Ishikawa (cell line): ENCODE results near the gene B3GAT1.

Experiments used
- CEBPB ChIP-seq: IDR thresholded peaks from 2 replicates; pipeline ENCODE4 v1.6.1; 2012
- CREB1 ChIP-seq: IDR thresholded peaks from 2 replicates; pipeline ENCODE4 v1.6.1; 2012; ENCODE audit warnings: low read depth
- EGR1 ChIP-seq: IDR thresholded peaks from 2 replicates; pipeline ENCODE4 v1.6.1; 2012
- EP300 ChIP-seq: IDR thresholded peaks from 2 replicates; pipeline ENCODE4 v1.6.1; 2012; ENCODE audit warnings: borderline replicate concordance
- FOXM1 ChIP-seq: IDR thresholded peaks from 2 replicates; pipeline ENCODE4 v1.6.1; 2012; ENCODE audit warnings: low read depth, borderline replicate concordance
- MAX ChIP-seq: IDR thresholded peaks from 2 replicates; pipeline ENCODE4 v1.6.1; 2012
- NFIC ChIP-seq: IDR thresholded peaks from 2 replicates; pipeline ENCODE4 v1.6.1; 2012
- RAD21 ChIP-seq: IDR thresholded peaks from 2 replicates; pipeline ENCODE4 v1.6.1; 2012; ENCODE audit warnings: low read depth
- TAF1 ChIP-seq: IDR thresholded peaks from 2 replicates; pipeline ENCODE4 v1.6.1; 2012; ENCODE audit warnings: low read depth, mild to moderate bottlenecking
- TCF12 ChIP-seq: IDR thresholded peaks from 2 replicates; pipeline ENCODE4 v1.6.1; 2012; ENCODE audit warnings: low read depth
- TEAD4 ChIP-seq: IDR thresholded peaks from 2 replicates; pipeline ENCODE4 v1.6.1; 2012
- YY1 ChIP-seq: IDR thresholded peaks from 2 replicates; pipeline ENCODE4 v1.6.1; 2012; ENCODE audit warnings: low read depth
- TF ChIP-seq, protein P1 (sequence below): IDR thresholded peaks from 2 replicates; pipeline ENCODE4 v1.6.1; 2012; ENCODE audit warnings: low read depth, mild to moderate bottlenecking
- TF ChIP-seq, protein P2 (sequence below): IDR thresholded peaks from 2 replicates; pipeline ENCODE4 v1.6.1; 2012

GRCh38 chr11:134358165-134358855 is 53.7 kb downstream of the B3GAT1 start:
- TF ChIP-seq RAD21 = no peak
- no peak for TF ChIP-seq YY1
- TF ChIP-seq TAF1 = no peak
- TF ChIP-seq EP300 = no peak
- no peak for TF ChIP-seq MAX
- TF ChIP-seq, protein P1, sequence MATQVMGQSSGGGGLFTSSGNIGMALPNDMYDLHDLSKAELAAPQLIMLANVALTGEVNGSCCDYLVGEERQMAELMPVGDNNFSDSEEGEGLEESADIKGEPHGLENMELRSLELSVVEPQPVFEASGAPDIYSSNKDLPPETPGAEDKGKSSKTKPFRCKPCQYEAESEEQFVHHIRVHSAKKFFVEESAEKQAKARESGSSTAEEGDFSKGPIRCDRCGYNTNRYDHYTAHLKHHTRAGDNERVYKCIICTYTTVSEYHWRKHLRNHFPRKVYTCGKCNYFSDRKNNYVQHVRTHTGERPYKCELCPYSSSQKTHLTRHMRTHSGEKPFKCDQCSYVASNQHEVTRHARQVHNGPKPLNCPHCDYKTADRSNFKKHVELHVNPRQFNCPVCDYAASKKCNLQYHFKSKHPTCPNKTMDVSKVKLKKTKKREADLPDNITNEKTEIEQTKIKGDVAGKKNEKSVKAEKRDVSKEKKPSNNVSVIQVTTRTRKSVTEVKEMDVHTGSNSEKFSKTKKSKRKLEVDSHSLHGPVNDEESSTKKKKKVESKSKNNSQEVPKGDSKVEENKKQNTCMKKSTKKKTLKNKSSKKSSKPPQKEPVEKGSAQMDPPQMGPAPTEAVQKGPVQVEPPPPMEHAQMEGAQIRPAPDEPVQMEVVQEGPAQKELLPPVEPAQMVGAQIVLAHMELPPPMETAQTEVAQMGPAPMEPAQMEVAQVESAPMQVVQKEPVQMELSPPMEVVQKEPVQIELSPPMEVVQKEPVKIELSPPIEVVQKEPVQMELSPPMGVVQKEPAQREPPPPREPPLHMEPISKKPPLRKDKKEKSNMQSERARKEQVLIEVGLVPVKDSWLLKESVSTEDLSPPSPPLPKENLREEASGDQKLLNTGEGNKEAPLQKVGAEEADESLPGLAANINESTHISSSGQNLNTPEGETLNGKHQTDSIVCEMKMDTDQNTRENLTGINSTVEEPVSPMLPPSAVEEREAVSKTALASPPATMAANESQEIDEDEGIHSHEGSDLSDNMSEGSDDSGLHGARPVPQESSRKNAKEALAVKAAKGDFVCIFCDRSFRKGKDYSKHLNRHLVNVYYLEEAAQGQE = no peak
- TF ChIP-seq CEBPB = no peak
- TF ChIP-seq FOXM1 = no peak
- no peak for TF ChIP-seq NFIC
- no peak for TF ChIP-seq EGR1
- no peak for TF ChIP-seq CREB1
- TF ChIP-seq TEAD4 = no peak
- TF ChIP-seq, protein P2, sequence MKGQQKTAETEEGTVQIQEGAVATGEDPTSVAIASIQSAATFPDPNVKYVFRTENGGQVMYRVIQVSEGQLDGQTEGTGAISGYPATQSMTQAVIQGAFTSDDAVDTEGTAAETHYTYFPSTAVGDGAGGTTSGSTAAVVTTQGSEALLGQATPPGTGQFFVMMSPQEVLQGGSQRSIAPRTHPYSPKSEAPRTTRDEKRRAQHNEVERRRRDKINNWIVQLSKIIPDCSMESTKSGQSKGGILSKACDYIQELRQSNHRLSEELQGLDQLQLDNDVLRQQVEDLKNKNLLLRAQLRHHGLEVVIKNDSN = no peak
- no peak for TF ChIP-seq TCF12
